ENCODE data around the gene KLHL28.

The KLHL28 gene

GRCh38 chr14:44995196-44995595 lies 33.4 kb upstream of the KLHL28 start:
- no peaks in the 10 kb centered on the region for H3K27me3 ChIP-seq (ENCODE audit: insufficient read depth, low read length, poor library complexity, severe bottlenecking)
- no peaks in the 10 kb centered on the region for H3K4me1 ChIP-seq (ENCODE audit: insufficient read depth, low read length, poor library complexity, severe bottlenecking)
- no peaks in the 10 kb centered on the region for H3F3A ChIP-seq (ENCODE audit: low read depth)
- H3K4me3 ChIP-seq (ENCODE audit: low read length, poor library complexity, severe bottlenecking) = no peak overlapping the region
- H3K36me3 ChIP-seq (ENCODE audit: insufficient read depth, low read length) = peaks cover 10% of the 10 kb centered on the region; the same call in 1 of the 2 replicates
- no peak overlapping the region for H2AFZ ChIP-seq (ENCODE audit: low read length)
- H3K9me2 ChIP-seq (replicated peaks; ENCODE audit: low read depth, low read length) = no peaks in the 10 kb centered on the region
- no peak overlapping the region for H3K9ac ChIP-seq (ENCODE audit: low read depth, low read length, poor library complexity, severe bottlenecking)
- H3K79me2 ChIP-seq (ENCODE audit: insufficient read depth, low read length) = no peaks in the 10 kb centered on the region
- H3K4me2 ChIP-seq (ENCODE audit: low read depth, low read length, poor library complexity, severe bottlenecking) = no peak overlapping the region
- H4K20me1 ChIP-seq (ENCODE audit: insufficient read depth, low read length, poor library complexity, severe bottlenecking) = no peaks in the 10 kb centered on the region
- TF ChIP-seq CTCF (conservative IDR thresholded peaks at IDR 0.05; ENCODE audit: low read length) (no peak), EZH2phosphoT487 (IDR thresholded peaks at IDR 0.05; ENCODE audit: borderline replicate concordance) (no peak)
- H3K9me3 ChIP-seq (ENCODE audit: insufficient read depth, low read depth, low read length) = no peaks in the 10 kb centered on the region

- Histone ChIP-seq H3K36me3 (ENCODE audit: insufficient read depth, low read length) (no peaks in the 10 kb centered on the region), H3K9ac (ENCODE audit: low read depth, low read length, poor library complexity, severe bottlenecking) (no peak overlapping the region), H2AFZ (ENCODE audit: low read length) (no peak overlapping the region), H3K4me3 (ENCODE audit: low read length, poor library complexity, severe bottlenecking) (no peak overlapping the region), H3K9me3 (ENCODE audit: insufficient read depth, low read depth, low read length) (no peaks in the 10 kb centered on the region), H3K9me2 (replicated peaks; ENCODE audit: low read depth, low read length) (no peaks in the 10 kb centered on the region), H3K4me2 (ENCODE audit: low read depth, low read length, poor library complexity, severe bottlenecking) (no peak overlapping the region), H3F3A (ENCODE audit: low read depth) (no peaks in the 10 kb centered on the region), H3K27me3 (ENCODE audit: insufficient read depth, low read length, poor library complexity, severe bottlenecking) (no peaks in the 10 kb centered on the region), H3K79me2 (ENCODE audit: insufficient read depth, low read length) (no peaks in the 10 kb centered on the region), H3K4me1 (ENCODE audit: insufficient read depth, low read length, poor library complexity, severe bottlenecking) (no peaks in the 10 kb centered on the region), H4K20me1 (ENCODE audit: insufficient read depth, low read length, poor library complexity, severe bottlenecking) (no peaks in the 10 kb centered on the region)
- no peak for TF ChIP-seq CTCF (conservative IDR thresholded peaks at IDR 0.05; ENCODE audit: low read length)
- TF ChIP-seq EZH2phosphoT487 (IDR thresholded peaks at IDR 0.05; ENCODE audit: borderline replicate concordance) = no peak
These were observed 28.8 kb upstream of the KLHL28 start for GRCh38 chr14:44990533-44990932.

GRCh38 chr14:44989497-44990440 lies 28.0 kb upstream of the KLHL28 start:
- H3K4me2 ChIP-seq (ENCODE audit: low read depth, low read length, poor library complexity, severe bottlenecking) = no peak overlapping the region
- no peak for TF ChIP-seq EZH2phosphoT487 (IDR thresholded peaks at IDR 0.05; ENCODE audit: borderline replicate concordance)
- no peak for TF ChIP-seq CTCF (conservative IDR thresholded peaks at IDR 0.05; ENCODE audit: low read length)
- no peaks in the 10 kb centered on the region for H3K27me3 ChIP-seq (ENCODE audit: insufficient read depth, low read length, poor library complexity, severe bottlenecking)
- no peak overlapping the region for H3K9ac ChIP-seq (ENCODE audit: low read depth, low read length, poor library complexity, severe bottlenecking)
- no peaks in the 10 kb centered on the region for H3K79me2 ChIP-seq (ENCODE audit: insufficient read depth, low read length)
- no peaks in the 10 kb centered on the region for H3F3A ChIP-seq (ENCODE audit: low read depth)
- no peaks in the 10 kb centered on the region for H3K36me3 ChIP-seq (ENCODE audit: insufficient read depth, low read length)
- no peaks in the 10 kb centered on the region for H4K20me1 ChIP-seq (ENCODE audit: insufficient read depth, low read length, poor library complexity, severe bottlenecking)
- no peak overlapping the region for H3K4me3 ChIP-seq (ENCODE audit: low read length, poor library complexity, severe bottlenecking)
- H2AFZ ChIP-seq (ENCODE audit: low read length) = no peak overlapping the region
- no peaks in the 10 kb centered on the region for H3K4me1 ChIP-seq (ENCODE audit: insufficient read depth, low read length, poor library complexity, severe bottlenecking)
- no peaks in the 10 kb centered on the region for H3K9me2 ChIP-seq (replicated peaks; ENCODE audit: low read depth, low read length)
- no peaks in the 10 kb centered on the region for H3K9me3 ChIP-seq (ENCODE audit: insufficient read depth, low read depth, low read length)

Data from Loucy (cell line).